ENCODE data around the gene SPANXB1. TPM values are rescaled to one million over a fixed set of nuclear protein-coding genes. Genes with fewer than 3 reads are reported as not detected.
"Not testable (repeated sequence)": the region's sequence is repeated elsewhere in the genome, so short reads cannot be mapped to it uniquely, and the experiment has no call there.

Gene SPANXB1
- total RNA-seq, 1 donor from 2014 or later = not detected

DNA sequence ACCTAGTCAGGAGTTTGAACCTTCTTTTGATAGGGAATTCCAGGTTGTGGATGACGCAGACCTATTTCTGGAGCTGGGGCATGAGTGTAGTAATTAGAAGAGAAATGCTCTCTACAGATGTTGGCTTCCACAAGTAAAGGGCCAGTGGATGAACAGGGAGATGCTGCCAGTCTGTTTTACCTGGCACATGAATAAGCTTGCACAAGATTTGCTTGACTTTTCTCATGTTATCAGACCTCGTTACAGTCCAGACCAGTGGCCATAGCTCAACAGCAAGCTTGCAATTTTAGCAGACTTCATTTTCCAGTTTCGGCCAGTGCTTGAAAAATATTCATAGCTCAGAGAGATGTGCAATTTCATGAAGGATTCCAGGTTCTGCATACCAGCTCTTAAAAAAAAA lies 26.9 kb upstream of the SPANXB1 start:
- H3K4me2 ChIP-seq = no peak overlapping the region
- no peaks in the 10 kb centered on the region for H3K36me3 ChIP-seq
- Mint-ChIP-seq H3K36me3 (no peaks in the 10 kb centered on the region), H3K9me3 (no peaks in the 10 kb centered on the region), H3K27me3 (ENCODE audit: insufficient read depth, low read depth) (no peaks in the 10 kb centered on the region), H3K4me3 (no peak overlapping the region), H3K4me1 (no peaks in the 10 kb centered on the region), H3K27ac (no peak overlapping the region)
- H3F3A ChIP-seq (ENCODE audit: low read depth) = no peaks in the 10 kb centered on the region
- no peaks in the 10 kb centered on the region for H3K9me3 ChIP-seq (ENCODE audit: low read depth)
- H3K27ac ChIP-seq = no peak overlapping the region
- H3K4me3 ChIP-seq = no peak overlapping the region
- no peak overlapping the region for H2AFZ ChIP-seq (replicated peaks)
- no peaks in the 10 kb centered on the region for H3K4me1 ChIP-seq
- H3K79me2 ChIP-seq (ENCODE audit: low read depth) = no peaks in the 10 kb centered on the region
- no peaks in the 10 kb centered on the region for H3K27me3 ChIP-seq
- H3K9ac ChIP-seq = no peak overlapping the region
- H4K20me1 ChIP-seq (ENCODE audit: low read depth) = no peaks in the 10 kb centered on the region
- TF ChIP-seq, protein P1, sequence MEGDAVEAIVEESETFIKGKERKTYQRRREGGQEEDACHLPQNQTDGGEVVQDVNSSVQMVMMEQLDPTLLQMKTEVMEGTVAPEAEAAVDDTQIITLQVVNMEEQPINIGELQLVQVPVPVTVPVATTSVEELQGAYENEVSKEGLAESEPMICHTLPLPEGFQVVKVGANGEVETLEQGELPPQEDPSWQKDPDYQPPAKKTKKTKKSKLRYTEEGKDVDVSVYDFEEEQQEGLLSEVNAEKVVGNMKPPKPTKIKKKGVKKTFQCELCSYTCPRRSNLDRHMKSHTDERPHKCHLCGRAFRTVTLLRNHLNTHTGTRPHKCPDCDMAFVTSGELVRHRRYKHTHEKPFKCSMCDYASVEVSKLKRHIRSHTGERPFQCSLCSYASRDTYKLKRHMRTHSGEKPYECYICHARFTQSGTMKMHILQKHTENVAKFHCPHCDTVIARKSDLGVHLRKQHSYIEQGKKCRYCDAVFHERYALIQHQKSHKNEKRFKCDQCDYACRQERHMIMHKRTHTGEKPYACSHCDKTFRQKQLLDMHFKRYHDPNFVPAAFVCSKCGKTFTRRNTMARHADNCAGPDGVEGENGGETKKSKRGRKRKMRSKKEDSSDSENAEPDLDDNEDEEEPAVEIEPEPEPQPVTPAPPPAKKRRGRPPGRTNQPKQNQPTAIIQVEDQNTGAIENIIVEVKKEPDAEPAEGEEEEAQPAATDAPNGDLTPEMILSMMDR (IDR thresholded peaks at IDR 0.05) = no peak
- TF ChIP-seq EZH2phosphoT487 (IDR thresholded peaks at IDR 0.05) = no peak
- TF ChIP-seq EZH2 (IDR thresholded peaks at IDR 0.05) = no peak
- no peak for DNase-seq (ENCODE audit: low spot score)

DNA sequence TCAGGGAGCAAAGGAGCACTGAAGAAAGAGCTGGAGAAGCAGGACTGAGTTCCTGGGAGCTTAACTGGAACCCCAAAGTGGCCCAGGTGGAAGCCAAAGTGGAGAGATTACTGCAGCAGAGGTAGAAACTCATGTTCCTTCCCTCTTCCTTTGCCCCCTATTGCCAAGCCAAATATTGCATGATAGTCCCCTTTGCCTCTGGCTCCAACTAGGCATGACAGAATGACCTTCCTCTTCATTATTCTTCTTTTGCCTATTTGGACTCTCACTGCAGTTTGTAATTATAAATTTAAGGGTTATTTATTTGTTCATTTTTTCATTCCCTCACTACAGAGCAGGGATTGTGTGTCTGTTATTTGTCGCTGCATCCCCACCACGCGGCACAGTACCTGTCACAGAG lies 22.1 kb upstream of the SPANXB1 start:
- Mint-ChIP-seq H3K27me3 (ENCODE audit: insufficient read depth, low read depth) (peaks cover 2% of the 10 kb centered on the region), H3K27ac (no peak overlapping the region), H3K4me1 (no peaks in the 10 kb centered on the region), H3K9me3 (no peaks in the 10 kb centered on the region), H3K4me3 (no peak overlapping the region), H3K36me3 (no peaks in the 10 kb centered on the region)
- Histone ChIP-seq H4K20me1 (ENCODE audit: low read depth) (no peaks in the 10 kb centered on the region), H3K79me2 (ENCODE audit: low read depth) (no peaks in the 10 kb centered on the region), H3K27ac (no peak overlapping the region), H3K4me3 (no peak overlapping the region), H3F3A (ENCODE audit: low read depth) (no peaks in the 10 kb centered on the region), H3K4me2 (no peak overlapping the region), H3K4me1 (no peaks in the 10 kb centered on the region), H3K9ac (no peak overlapping the region), H2AFZ (replicated peaks) (no peak overlapping the region), H3K36me3 (no peaks in the 10 kb centered on the region), H3K27me3 (no peaks in the 10 kb centered on the region), H3K9me3 (ENCODE audit: low read depth) (no peaks in the 10 kb centered on the region)
- no peak for DNase-seq (ENCODE audit: low spot score)
- TF ChIP-seq EZH2 (IDR thresholded peaks at IDR 0.05) = no peak
- TF ChIP-seq, protein P1 (IDR thresholded peaks at IDR 0.05) = no peak
- TF ChIP-seq EZH2phosphoT487 (IDR thresholded peaks at IDR 0.05) = no peak

DNA sequence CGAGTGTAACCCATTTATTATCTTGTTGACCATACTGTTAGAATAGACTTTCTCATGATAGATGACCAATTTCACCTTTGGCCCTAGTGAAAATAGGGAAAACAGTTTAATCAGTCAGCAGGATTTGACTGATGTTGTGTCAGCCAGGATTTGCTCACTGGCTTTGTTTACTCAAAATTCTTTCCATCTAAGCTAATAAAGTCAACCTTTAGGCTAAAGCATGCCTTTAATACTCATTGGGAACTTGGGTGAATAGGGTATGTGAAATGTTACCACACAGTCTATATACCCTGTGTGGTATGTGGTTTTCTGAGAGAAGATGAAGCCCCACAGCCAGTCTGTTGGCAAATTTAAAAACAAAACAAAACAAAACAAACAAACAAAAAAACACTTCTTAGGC lies 18.7 kb upstream of the SPANXB1 start:
- Histone ChIP-seq H3F3A (ENCODE audit: low read depth) (no peaks in the 10 kb centered on the region), H3K4me1 (no peaks in the 10 kb centered on the region), H3K27me3 (no peaks in the 10 kb centered on the region), H3K4me3 (no peak overlapping the region), H2AFZ (replicated peaks) (no peak overlapping the region), H3K9ac (no peak overlapping the region), H3K36me3 (no peaks in the 10 kb centered on the region), H3K9me3 (ENCODE audit: low read depth) (peaks cover 4% of the 10 kb centered on the region), H3K27ac (no peak overlapping the region), H3K79me2 (ENCODE audit: low read depth) (no peaks in the 10 kb centered on the region), H4K20me1 (ENCODE audit: low read depth) (no peaks in the 10 kb centered on the region), H3K4me2 (no peak overlapping the region)
- Mint-ChIP-seq H3K36me3 (no peaks in the 10 kb centered on the region), H3K27me3 (ENCODE audit: insufficient read depth, low read depth) (peaks cover 2% of the 10 kb centered on the region), H3K27ac (no peak overlapping the region), H3K9me3 (no peaks in the 10 kb centered on the region), H3K4me1 (no peaks in the 10 kb centered on the region), H3K4me3 (no peak overlapping the region)
- DNase-seq (ENCODE audit: low spot score) = no peak
- TF ChIP-seq, protein P1 (IDR thresholded peaks at IDR 0.05) = no peak
- no peak for TF ChIP-seq EZH2phosphoT487 (IDR thresholded peaks at IDR 0.05)
- TF ChIP-seq EZH2 (IDR thresholded peaks at IDR 0.05) = no peak

DNA sequence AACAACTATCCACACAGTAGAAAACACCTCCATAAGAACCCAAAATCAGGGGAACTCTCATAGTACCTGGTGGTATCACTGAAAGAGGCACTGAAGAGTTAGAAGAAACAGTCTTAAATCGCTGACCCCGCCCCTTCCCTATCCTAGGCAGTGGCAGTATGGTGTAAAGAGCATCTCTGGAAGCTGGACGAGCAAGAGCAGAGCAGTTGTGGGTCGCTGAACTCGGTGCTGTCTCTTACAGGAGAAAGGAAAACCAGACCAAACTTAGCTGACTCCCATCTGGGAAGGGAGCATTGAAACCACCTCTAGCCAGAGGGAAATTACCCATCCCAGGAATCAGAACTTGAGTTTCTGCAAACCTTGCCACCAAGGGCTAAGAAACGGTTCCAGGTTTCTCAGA lies 2.8 kb downstream of the SPANXB1 start:
- not testable (repeated sequence) for H3K4me1 Mint-ChIP-seq; H3K9me3 ChIP-seq (ENCODE audit: low read depth); H3K27ac Mint-ChIP-seq; H3K4me3 ChIP-seq; H3K4me2 ChIP-seq; H3K9me3 Mint-ChIP-seq; H4K20me1 ChIP-seq (ENCODE audit: low read depth); H3K36me3 Mint-ChIP-seq; H2AFZ ChIP-seq (replicated peaks); H3K79me2 ChIP-seq (ENCODE audit: low read depth); H3F3A ChIP-seq (ENCODE audit: low read depth); H3K27me3 Mint-ChIP-seq (ENCODE audit: insufficient read depth, low read depth); DNase-seq (ENCODE audit: low spot score); H3K27ac ChIP-seq; H3K27me3 ChIP-seq; H3K9ac ChIP-seq; H3K4me1 ChIP-seq; H3K4me3 Mint-ChIP-seq; H3K36me3 ChIP-seq

DNA sequence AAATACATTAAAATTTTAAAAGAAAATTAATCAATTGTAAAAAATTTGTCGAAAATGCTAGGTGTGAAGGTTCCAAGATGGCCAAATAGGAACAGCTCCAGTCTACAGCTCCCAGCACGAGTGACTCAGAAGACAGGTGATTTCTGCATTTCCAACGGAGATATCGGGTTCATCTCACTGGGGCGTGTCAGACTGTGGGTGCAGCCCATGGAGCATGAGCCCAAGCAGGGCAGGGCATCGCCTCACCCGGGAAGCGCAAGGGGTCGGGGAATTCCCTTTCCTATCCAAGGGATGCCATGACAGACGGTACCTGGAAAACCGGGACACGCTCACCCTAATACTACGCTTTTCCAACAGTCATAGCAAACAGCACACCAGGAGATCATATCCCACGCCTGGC lies 41.9 kb downstream of the SPANXB1 start:
- not testable (repeated sequence) for H4K20me1 ChIP-seq (ENCODE audit: low read depth); H3K4me3 ChIP-seq; H3K4me3 Mint-ChIP-seq; H3K79me2 ChIP-seq (ENCODE audit: low read depth); H3K36me3 ChIP-seq; H3K9me3 Mint-ChIP-seq; H3K9ac ChIP-seq; H2AFZ ChIP-seq (replicated peaks); H3K36me3 Mint-ChIP-seq; H3K4me2 ChIP-seq; H3K27me3 Mint-ChIP-seq (ENCODE audit: insufficient read depth, low read depth); H3K27ac Mint-ChIP-seq; H3K4me1 ChIP-seq; H3K9me3 ChIP-seq (ENCODE audit: low read depth); H3K27ac ChIP-seq; DNase-seq (ENCODE audit: low spot score); H3K4me1 Mint-ChIP-seq; H3F3A ChIP-seq (ENCODE audit: low read depth); H3K27me3 ChIP-seq

DNA sequence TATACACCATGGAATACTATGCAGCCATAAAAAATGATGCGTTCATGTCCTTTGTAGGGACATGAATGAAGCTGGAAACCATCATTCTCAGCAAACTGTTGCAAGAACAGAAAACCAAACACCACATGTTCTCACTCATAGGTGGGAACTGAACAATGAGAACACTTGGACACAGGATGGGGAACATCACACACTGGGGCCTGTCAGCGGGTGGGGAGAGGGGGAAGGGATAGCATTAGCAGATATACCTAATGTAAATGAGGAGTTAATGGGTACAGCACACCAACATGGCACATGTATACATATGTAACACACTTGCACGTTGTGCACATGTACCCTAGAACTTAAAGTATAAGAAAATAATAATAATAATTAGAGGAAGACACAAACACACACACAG lies 47.5 kb downstream of the SPANXB1 start:
- not testable (repeated sequence) for H4K20me1 ChIP-seq (ENCODE audit: low read depth); H3K9ac ChIP-seq; DNase-seq (ENCODE audit: low spot score); H3K4me3 ChIP-seq; H3K4me2 ChIP-seq; H2AFZ ChIP-seq (replicated peaks); H3K27me3 Mint-ChIP-seq (ENCODE audit: insufficient read depth, low read depth); H3K36me3 ChIP-seq; H3K9me3 Mint-ChIP-seq; H3K27ac Mint-ChIP-seq; H3K27me3 ChIP-seq; H3K4me1 Mint-ChIP-seq; H3K4me1 ChIP-seq; H3K9me3 ChIP-seq (ENCODE audit: low read depth); H3K36me3 Mint-ChIP-seq; H3F3A ChIP-seq (ENCODE audit: low read depth); H3K79me2 ChIP-seq (ENCODE audit: low read depth); H3K4me3 Mint-ChIP-seq; H3K27ac ChIP-seq

Measured in neural progenitor cell (in vitro differentiated cells).